ENCODE measurements around the gene TM4SF20. TPM values are rescaled to one million over a fixed set of nuclear protein-coding genes. Genes with fewer than 3 reads are reported as not detected.

The TM4SF20 gene
- total RNA-seq, 3 donors from 2014 or later (not counting 1 experiment from before 2014, with no cell fraction given), result not detected

DNA sequence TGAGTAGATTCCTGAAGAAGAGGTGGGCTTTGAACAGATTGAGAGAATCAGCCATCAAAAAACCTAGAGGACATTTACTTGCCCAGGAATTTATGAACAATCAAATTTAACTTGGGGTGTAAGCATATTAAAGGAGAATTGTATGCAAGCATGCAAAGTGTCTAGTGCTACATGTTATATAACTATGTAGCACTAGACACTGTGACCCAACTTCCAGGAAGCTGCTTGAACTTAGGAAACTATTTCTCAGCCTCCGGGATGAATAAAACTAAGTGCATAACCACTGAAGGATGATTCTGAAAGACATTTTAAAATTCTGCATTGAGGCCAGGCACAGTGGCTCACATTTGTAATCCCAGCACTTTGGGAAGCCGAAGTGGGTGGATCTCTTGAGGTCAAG, 41.7 kb downstream of the TM4SF20 start:
- Histone ChIP-seq H3K27me3 (ENCODE audit: control insufficient read depth, insufficient read depth, low read length) (no peaks in the 10 kb centered on the region), H3K4me3 (ENCODE audit: low read length) (no peak overlapping the region), H3K9me3 (ENCODE audit: control insufficient read depth, insufficient read depth, low read length) (no peaks in the 10 kb centered on the region), H3K27ac (ENCODE audit: low read length) (no peak overlapping the region), H3K36me3 (ENCODE audit: control insufficient read depth, insufficient read depth, low read length) (peaks cover 56% of the 10 kb centered on the region), H3K4me1 (ENCODE audit: control insufficient read depth, insufficient read depth, low read length) (no peaks in the 10 kb centered on the region)
- DNase-seq (no peak), ATAC-seq (no peak)
- H3K4me3 Mint-ChIP-seq, result no peak overlapping the region
- peaks cover 5 to 11% of the 10 kb centered on the region in 2 donors for H3K4me1 Mint-ChIP-seq
- TF ChIP-seq, protein P1, sequence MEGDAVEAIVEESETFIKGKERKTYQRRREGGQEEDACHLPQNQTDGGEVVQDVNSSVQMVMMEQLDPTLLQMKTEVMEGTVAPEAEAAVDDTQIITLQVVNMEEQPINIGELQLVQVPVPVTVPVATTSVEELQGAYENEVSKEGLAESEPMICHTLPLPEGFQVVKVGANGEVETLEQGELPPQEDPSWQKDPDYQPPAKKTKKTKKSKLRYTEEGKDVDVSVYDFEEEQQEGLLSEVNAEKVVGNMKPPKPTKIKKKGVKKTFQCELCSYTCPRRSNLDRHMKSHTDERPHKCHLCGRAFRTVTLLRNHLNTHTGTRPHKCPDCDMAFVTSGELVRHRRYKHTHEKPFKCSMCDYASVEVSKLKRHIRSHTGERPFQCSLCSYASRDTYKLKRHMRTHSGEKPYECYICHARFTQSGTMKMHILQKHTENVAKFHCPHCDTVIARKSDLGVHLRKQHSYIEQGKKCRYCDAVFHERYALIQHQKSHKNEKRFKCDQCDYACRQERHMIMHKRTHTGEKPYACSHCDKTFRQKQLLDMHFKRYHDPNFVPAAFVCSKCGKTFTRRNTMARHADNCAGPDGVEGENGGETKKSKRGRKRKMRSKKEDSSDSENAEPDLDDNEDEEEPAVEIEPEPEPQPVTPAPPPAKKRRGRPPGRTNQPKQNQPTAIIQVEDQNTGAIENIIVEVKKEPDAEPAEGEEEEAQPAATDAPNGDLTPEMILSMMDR (IDR thresholded peaks at IDR 0.05), result no peak
- no peaks in the 10 kb centered on the region for H3K9me3 Mint-ChIP-seq
- WGBS (ENCODE audit: insufficient coverage), result 95% methylated on average over 2 of the region's 2 CpGs
- no peak overlapping the region for H3K27ac Mint-ChIP-seq
- intact Hi-C loops (cut with micrococcal nuclease), result no loop called here
- H3K27me3 Mint-ChIP-seq (ENCODE audit: low read depth in 2 of 2), result no peaks in the 10 kb centered on the region
- peaks cover 15% of the 10 kb centered on the region for H3K36me3 Mint-ChIP-seq

- intact Hi-C loops (cut with micrococcal nuclease), result no loop called here
- no peaks in the 10 kb centered on the region for H3K27me3 ChIP-seq (ENCODE audit: control insufficient read depth, insufficient read depth, low read length)
- H3K4me3 Mint-ChIP-seq, result no peak overlapping the region
- H3K4me1 ChIP-seq (ENCODE audit: control insufficient read depth, insufficient read depth, low read length), result no peaks in the 10 kb centered on the region
- DNase-seq (no peak), ATAC-seq (no peak)
- WGBS (ENCODE audit: insufficient coverage), result 100% methylated on average over 1 of the region's 1 CpG
- H3K27me3 Mint-ChIP-seq (ENCODE audit: low read depth in 2 of 2), result no peaks in the 10 kb centered on the region
- TF ChIP-seq, protein P1 (IDR thresholded peaks at IDR 0.05), result no peak
- no peak overlapping the region for H3K4me3 ChIP-seq (ENCODE audit: low read length)
- peak overlapping the region in 1 of 2 donors; percentile 15 for H3K27ac Mint-ChIP-seq
- peaks cover 59% of the 10 kb centered on the region for H3K36me3 ChIP-seq (ENCODE audit: control insufficient read depth, insufficient read depth, low read length)
- H3K9me3 Mint-ChIP-seq, result no peaks in the 10 kb centered on the region
- no peak overlapping the region for H3K27ac ChIP-seq (ENCODE audit: low read length)
- H3K4me1 Mint-ChIP-seq, result peaks cover 5 to 11% of the 10 kb centered on the region in 2 donors
- H3K36me3 Mint-ChIP-seq, result peaks cover 15% of the 10 kb centered on the region
- H3K9me3 ChIP-seq (ENCODE audit: control insufficient read depth, insufficient read depth, low read length), result no peaks in the 10 kb centered on the region
Observed at GRCh38 chr2:227335713-227336112, 43.4 kb downstream of the TM4SF20 start.

- peak overlapping the region; percentile 91 for H3K4me3 Mint-ChIP-seq
- H3K4me1 Mint-ChIP-seq, result peaks cover 46 to 47% of the 10 kb centered on the region in 2 donors
- 95% methylated on average over 4 of the region's 6 CpGs for WGBS (ENCODE audit: insufficient coverage)
Observed at GRCh38 chr2:227326783-227327182, 52.3 kb downstream of the TM4SF20 start.

More at GRCh38 chr2:227326783-227327182, 52.3 kb downstream of the TM4SF20 start:
- H3K4me1 ChIP-seq (ENCODE audit: control insufficient read depth, insufficient read depth, low read length), result peaks cover 20% of the 10 kb centered on the region
- DNase-seq (no peak), ATAC-seq (no peak)
- no peaks in the 10 kb centered on the region for H3K27me3 ChIP-seq (ENCODE audit: control insufficient read depth, insufficient read depth, low read length)
- Mint-ChIP-seq H3K9me3 (no peaks in the 10 kb centered on the region), H3K27ac (peak overlapping the region; percentile 82 to 85), H3K36me3 (no peaks in the 10 kb centered on the region), H3K27me3 (ENCODE audit: low read depth in 2 of 2) (no peaks in the 10 kb centered on the region)
- H3K36me3 ChIP-seq (ENCODE audit: control insufficient read depth, insufficient read depth, low read length), result peaks cover 11% of the 10 kb centered on the region
- H3K4me3 ChIP-seq (ENCODE audit: low read length), result no peak overlapping the region
- H3K9me3 ChIP-seq (ENCODE audit: control insufficient read depth, insufficient read depth, low read length), result no peaks in the 10 kb centered on the region
- intact Hi-C loops (cut with micrococcal nuclease), result loop anchor here (10.0 kb wide), 1 partner anchor 148 kb away; the partner anchor contains the start of gene AGFG1
- TF ChIP-seq, protein P1 (IDR thresholded peaks at IDR 0.05), result no peak
- no peak overlapping the region for H3K27ac ChIP-seq (ENCODE audit: low read length)

Measured in natural killer cell (primary cell).